GM18909 (cell line): ENCODE data around the gene WDR90.
A peak's percentile ranks its signal among the peaks of the same experiment; 100 is the strongest.

ENCODE experiments used
- ATAC-seq: cut with Tn5 transposase; IDR thresholded peaks from one replicate; pipeline ENCODE4 v1.9.1; 2021; ENCODE audit warnings: mild to moderate bottlenecking; ENCODE audit not compliant: unreplicated experiment, poor library complexity

WDR90 gene

DNA sequence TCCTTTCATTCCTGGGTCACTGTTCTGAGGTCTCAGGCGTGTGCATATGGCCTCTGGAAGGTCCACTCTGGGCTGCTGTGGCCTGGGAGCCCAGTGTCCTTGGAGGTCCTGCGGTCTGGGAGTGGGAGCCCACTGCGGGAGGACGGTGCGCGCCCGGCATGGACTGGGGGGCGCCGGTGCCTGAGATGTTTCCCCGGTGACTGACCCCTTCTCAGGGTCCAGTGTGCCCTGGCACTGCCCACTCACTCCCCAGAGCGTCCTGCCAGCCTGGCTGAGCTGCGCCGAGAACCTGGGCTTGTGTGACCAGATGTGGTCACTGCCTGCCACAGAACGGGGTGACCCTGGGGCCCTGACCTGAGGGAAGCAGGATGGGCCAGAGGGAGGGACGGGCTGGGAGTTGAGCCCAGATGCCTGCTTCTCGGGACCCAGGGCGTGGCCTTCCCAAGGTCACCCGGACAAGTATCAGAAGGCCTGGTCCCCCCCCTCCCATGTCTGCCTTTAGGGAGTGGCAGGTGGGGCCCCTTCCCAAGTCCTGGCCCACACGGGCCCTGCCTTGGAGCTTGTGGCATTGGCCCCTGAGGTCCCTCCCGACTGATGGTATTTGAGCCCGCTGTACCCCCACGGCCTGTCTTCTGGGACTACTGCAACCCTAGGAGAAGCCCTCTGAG is 25.2 kb downstream of the WDR90 start:
- ATAC-seq: no peak

DNA sequence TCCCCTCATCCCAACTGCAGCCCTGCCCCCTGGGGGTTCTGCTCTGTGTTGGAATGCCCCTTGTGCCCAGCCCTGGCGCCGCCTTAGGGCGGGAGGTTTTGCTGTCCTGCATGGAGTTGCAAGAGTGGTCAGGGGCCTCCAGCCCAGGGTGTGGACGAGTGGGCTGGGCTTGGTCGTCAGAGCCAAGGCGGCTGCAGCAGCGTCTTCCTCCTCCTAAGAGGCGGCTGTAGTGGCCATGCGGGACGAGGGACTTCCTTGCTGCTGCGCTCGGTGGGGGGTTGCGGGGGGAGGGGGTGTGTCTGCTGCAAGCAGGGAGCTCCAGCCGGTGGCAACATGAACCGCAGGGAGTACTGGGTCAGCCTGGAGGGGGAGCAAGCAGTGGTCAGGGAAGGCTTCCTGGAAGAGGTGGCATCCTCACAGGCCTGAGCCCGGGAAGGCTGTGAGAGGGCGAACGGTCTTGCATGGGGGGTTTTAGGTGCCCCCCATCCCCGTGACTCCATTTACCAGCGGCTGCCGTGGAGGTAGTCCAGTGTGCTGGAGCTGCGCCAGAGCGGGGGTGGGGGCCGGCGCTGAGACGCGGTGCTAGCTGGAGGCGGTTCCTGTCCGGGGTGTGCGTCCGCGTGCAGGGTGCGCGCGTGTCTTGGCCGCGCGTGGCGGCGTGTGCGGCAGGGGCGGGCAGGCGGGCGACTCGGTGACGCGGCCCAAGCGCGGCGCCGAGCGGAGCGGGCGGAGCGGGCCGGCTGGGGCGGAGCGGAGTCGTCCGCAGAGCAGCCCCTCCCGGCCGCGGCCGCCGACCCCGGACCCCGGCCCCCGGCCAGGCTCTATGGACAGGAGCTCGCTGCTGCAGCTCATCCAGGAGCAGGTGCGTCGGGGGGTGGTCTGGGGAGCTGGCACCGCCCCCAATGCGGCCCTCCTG is 26.1 kb downstream of the WDR90 start, which contains the start of gene RHBDL1:
Gene RHBDL1 (plus strand): TSS at position 704 of the 916 bp plus-strand sequence. CDS start 120 bp downstream, at position 824.
- no peak for ATAC-seq

DNA sequence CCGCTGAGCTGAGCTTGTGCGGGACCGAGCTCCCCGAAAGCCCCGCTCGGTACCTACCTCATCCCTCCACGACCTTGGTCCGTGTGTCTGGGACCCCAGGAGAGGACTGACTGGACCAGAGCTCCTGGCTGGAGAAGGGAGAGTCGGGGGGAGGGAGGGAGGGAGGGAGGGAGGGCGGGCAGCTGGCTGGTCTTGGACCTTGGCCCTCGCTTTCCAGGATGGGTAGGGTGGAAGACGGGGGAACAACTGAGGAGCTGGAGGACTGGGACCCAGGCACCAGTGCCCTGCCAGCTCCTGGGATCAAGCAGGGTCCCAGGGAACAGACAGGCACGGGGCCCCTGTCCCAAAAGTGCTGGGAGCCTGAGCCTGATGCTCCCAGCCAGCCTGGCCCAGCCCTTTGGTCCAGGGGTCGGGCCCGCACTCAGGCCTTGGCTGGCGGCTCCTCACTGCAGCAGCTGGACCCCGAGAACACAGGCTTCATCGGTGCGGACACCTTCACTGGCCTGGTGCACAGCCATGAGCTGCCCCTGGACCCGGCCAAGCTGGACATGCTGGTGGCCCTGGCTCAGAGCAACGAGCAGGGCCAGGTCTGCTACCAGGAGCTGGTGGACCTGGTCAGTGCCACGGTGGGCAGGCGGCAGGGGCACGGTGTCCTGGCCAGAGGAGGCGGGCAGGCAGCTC is 26.9 kb downstream of the WDR90 start:
- ATAC-seq: no peak

DNA sequence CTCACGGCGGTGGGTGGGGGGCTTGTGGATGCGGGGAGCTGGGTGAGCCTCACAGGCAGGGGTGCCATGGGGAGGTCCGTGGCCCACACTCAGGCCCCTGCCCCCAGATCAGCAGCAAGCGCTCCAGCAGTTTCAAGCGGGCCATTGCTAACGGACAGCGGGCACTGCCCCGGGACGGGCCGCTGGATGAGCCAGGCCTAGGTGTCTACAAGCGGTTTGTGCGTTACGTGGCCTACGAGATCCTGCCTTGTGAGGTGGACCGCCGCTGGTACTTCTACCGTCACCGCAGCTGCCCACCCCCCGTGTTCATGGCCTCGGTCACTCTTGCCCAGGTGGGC is 27.4 kb downstream of the WDR90 start:
- ATAC-seq: no peak

DNA sequence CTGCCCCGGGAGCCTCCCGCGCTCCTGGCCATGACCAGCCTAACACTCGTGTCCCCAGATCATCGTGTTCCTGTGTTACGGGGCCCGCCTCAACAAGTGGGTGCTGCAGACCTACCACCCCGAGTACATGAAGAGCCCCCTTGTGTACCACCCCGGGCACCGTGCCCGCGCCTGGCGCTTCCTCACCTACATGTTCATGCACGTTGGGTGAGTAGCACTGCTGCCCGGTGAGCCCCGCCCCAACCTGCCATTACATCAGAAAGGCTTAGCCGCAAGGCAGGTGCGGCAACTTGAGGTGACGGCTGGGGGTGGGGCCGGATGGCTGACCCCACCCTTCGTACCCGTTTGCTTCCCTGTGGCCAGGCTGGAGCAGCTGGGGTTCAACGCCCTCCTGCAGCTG is 27.7 kb downstream of the WDR90 start:
- ATAC-seq: no peak

DNA sequence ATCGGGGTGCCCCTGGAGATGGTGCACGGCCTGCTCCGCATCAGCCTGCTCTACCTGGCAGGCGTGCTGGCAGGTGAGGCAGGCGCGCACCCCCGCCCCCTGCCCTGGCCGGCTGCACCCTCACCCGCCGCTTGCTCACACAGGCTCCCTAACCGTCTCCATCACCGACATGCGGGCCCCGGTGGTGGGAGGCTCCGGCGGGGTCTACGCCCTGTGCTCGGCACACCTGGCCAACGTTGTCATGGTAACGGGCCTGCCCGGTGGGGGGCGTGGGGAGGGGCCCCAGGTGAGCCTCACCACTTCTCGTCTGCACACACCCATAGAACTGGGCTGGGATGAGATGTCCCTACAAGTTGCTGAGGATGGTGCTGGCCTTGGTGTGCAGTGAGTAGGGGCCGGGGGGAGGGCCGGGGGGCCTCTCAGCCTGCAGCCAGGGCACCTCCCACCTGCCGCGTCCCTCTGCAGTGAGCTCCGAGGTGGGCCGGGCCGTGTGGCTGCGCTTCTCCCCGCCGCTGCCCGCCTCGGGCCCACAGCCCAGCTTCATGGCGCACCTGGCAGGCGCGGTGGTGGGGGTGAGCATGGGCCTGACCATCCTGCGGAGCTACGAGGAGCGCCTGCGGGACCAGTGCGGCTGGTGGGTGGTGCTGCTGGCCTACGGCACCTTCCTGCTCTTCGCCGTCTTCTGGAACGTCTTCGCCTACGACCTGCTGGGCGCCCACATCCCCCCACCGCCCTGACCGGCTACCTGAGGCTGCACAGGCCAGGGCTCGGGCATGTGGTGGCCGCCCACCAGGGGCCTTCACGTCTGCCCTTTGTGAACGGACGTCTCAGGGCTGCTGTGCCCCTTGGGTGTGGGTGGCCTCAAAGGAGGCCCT is 28.4 kb downstream of the WDR90 start:
- ATAC-seq: no peak

DNA sequence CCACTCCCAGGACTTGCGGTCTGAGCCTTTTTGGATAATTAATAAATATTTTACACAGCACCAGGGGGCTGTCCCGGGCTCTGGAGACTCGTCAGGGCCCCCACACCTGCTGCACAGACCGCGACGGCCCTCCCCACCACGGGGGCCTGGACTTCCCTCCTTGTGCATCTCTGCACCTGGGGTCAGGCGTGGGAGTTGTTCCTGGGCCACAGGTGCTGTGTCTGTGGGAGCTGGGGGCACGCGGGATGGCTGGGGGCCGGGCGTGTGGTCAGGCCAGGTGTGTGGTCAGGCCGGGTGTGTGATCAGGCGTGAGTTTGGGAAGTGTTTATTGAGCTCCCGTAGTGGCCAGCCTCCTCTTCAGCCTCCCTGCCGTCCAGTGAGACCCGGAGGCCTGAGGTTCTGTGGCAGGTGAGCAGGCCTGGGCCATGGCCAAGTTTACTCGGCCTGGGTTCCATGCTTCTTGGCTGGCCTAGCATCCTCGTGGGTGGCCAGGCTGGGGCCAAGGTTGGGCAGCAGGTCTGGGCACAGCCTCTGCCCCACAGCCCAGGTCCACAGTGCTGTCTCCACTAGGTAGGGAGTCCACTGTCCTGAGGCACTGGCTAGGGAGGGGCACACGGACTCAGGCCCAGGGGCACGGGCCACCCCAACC is 29.2 kb downstream of the WDR90 start:
- ATAC-seq: no peak

DNA sequence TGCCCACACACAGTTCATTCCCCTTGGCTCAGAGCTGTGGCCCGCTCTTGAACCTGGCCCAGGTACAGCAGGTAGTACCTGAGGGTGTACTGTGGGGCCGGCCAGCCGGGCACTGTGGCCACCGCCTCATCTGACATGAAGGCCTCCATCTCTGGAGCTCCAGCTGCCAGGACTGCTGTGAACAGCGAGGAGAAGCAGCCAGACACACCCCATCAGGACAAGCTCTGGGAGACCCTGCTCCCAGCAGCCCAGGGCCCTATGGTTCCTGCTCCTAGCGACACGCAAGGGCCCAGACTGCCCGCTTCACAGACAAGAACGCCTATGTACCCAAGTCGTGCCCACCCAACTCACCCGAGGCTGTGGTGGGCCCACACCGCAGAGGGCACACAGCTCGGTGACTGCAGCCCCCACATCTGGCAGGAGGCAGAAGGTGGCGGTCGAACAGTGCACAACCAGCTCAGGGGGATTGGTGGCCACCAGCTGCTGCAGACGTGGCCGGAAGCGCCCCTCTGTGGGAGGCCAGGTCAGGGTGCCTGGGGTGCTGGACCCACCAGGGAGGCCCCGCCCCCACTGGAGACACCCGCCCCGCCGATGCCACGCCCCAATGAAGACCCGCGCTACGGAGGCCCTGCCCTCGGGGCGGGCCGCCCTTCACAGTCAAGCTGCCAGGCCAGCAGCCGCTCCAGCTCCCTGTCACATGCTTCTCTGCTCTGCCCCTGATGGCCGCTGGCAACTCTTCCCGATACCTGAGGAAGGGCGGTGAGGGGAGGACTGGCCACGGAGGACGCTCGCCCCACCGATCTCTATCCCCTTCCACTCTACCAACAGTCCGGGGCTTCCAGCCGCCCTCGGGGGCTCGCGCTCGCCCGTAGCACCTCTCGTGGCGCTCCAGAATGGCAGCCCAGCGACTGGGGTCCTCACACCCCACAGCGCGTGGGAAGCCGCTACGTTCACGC is 30.0 kb downstream of the WDR90 start:
- peak; percentile 10 for ATAC-seq

DNA sequence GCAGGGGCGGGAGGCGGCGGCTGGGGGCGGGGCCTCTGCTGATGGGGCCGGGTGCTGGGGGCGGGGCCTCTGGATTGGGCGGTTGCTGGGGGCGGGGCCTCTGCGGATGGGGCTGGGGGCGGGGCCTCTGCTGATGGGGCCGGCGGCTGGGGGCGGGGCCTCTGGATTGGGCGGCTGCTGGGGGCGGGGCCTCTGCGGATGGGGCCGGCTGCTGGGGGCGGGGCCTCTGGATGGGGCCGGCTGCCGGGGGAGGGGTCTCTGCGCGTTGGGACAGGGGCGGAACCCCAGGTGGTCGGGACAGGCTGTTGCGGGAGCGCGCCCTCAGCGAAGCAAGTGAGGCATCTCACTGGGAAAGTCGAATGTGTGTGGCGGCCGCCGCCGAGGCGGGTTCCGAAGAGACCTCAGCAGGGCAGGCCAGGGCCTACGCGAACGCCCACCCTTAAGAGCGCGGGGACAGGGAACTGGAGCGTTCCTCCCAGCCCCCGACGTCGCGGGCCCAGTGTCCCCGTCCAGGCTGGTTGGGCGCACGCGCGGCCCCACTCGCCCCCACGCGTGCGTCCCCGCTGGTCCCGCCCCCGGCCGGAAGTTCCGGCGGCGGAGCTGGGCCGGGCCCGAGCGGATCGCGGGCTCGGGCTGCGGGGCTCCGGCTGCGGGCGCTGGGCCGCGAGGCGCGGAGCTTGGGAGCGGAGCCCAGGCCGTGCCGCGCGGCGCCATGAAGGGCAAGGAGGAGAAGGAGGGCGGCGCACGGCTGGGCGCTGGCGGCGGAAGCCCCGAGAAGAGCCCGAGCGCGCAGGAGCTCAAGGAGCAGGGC is 30.9 kb downstream of the WDR90 start, which contains the start of gene STUB1:
Gene STUB1 (plus strand): TSS at position 597 of the 811 bp plus-strand sequence. CDS start 116 bp downstream, at position 713.
- ATAC-seq: peak; percentile 42

DNA sequence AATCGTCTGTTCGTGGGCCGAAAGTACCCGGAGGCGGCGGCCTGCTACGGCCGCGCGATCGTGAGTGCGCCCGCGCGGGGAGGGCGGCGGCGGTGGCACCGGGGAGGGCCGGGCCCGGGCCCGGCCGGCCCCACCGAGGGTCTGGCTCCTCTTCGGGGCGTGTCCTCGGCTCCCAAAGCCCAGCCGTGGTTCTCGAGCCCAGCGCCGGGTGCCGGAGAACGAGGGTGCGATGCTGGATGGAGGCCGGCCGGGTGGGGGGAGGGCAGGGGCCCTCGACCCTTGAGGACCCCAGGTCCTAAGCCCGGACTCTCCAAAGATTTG is 31.4 kb downstream of the WDR90 start:
- no peak for ATAC-seq

DNA sequence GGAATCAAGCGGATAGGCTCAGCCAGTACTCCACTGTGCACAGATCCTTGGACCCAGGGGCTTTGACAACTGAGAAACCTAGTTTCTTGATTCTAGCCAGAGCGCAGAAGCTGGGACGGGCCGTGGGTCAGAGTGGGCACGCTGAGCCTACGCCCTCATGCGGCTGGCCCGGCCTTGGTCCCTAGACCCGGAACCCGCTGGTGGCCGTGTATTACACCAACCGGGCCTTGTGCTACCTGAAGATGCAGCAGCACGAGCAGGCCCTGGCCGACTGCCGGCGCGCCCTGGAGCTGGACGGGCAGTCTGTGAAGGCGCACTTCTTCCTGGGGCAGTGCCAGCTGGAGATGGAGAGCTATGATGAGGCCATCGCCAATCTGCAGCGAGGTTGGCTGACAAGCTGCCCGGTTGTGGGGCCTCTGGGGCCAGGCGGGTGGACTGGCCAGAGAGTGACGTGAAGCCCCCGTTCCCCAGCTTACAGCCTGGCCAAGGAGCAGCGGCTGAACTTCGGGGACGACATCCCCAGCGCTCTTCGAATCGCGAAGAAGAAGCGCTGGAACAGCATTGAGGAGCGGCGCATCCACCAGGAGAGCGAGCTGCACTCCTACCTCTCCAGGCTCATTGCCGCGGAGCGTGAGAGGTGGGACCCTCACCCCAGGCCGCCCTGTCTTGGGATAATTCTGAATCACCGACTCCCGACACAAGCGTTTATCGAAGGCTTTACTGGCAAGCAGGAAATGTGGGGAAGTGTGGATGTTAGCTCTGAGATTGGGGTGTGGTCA is 32.0 kb downstream of the WDR90 start:
- ATAC-seq: no peak

DNA sequence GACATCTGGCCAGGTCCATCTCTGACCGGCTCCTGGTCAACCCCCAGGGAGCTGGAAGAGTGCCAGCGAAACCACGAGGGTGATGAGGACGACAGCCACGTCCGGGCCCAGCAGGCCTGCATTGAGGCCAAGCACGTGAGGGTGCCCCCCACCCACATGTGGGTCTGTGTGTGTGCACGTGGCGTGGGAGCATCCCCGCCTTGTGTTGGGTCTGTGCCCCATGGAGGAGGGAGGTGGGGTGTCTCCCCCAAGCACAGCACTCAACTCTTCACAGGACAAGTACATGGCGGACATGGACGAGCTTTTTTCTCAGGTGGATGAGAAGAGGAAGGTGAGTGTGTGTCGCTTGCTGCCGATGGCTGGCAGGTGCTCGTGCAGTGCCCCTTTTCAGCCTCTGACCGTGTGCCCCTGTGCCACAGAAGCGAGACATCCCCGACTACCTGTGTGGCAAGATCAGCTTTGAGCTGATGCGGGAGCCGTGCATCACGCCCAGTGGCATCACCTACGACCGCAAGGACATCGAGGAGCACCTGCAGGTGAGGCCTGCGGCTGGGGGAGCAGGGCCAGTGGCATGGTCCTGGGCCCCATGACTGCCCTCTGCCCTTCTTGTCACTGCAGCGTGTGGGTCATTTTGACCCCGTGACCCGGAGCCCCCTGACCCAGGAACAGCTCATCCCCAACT is 32.7 kb downstream of the WDR90 start:
- no peak for ATAC-seq

DNA sequence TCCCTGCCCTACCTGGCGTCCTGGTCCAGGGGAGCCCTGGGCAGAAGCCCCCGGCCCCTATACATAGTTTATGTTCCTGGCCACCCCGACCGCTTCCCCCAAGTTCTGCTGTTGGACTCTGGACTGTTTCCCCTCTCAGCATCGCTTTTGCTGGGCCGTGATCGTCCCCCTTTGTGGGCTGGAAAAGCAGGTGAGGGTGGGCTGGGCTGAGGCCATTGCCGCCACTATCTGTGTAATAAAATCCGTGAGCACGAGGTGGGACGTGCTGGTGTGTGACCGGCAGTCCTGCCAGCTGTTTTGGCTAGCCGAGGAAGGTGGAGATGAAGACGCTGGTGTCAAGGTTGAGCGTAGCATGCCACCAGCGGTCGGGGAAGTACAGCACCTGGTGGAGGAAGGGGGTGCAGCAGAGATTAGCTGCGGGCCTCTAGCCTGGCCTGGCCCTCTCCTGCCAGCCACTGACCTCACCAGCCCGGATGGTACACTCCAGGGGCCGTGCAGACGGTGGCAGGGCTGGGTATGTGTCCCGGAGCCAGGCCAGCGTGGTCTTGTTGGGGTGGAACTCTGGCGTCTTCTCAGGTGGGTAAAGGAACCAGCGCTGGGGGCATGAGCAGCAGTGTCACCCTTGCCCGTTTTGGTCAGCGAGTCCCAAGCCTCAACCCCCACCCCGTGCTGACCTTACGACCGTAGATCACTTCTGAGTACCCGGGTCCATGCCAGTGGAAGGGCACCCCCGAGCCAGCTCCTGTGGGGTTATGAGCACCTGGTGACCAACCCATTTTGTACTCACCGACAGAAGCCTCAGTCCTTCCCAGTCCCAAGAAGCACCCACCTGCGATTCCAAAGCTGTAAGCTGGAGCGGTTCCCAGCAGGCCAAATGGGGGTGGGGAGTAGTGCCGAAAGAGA is 33.6 kb downstream of the WDR90 start:
- ATAC-seq: no peak

DNA sequence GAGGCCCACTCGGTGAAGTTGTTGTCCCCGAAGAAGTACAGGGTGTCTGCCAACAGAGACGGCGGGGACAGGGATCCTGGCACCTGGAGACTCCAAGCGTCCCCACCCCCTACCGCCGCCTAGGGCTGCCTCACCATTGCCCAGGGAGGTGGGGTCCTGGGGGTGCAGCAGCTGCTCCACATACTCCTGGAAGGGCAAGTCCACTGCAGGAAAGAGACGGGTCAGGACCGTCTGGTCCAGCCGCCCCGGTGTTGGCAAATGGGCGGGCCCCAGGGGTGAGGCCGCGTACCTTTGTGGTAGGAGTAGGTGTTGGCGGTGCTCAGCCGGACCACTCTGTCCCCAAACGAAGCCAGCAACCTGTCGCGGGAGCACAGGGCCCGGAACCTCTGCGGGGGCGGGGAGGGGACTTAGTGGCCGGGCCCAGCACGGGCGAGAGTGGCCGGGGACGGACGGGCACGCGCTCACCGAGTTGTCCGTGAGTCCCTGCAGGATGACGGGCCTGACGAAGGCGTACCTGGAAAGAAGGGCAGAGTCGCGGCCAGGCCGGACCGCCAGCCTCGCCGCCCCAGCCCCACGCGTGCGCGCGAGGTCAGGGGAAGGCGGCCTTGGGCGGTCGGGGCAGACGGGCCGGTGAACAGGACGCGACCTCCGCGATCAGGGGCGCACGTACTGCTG is 34.4 kb downstream of the WDR90 start:
- no peak for ATAC-seq
